ENCODE data around the gene ATP5F1A.

ATP5F1A gene

GRCh38 chr18:46035696-46036680 is 62.1 kb downstream of the ATP5F1A start:
- no peak overlapping the region for H3K9ac ChIP-seq (ENCODE audit: low read length)
- H3K27me3 ChIP-seq (ENCODE audit: low read depth, low read length): peaks cover 24% of the 10 kb centered on the region
- no peaks in the 10 kb centered on the region for H3K9me3 ChIP-seq (ENCODE audit: insufficient read depth, low read length)
- no peak overlapping the region for H3K4me3 ChIP-seq (ENCODE audit: low read length)
- no peak overlapping the region for H3K4me2 ChIP-seq (ENCODE audit: low read length)
- no peaks in the 10 kb centered on the region for H3K79me2 ChIP-seq (ENCODE audit: low read length)
- H3K27ac ChIP-seq (ENCODE audit: low read length): no peak overlapping the region
- peaks cover 13% of the 10 kb centered on the region for H3K4me1 ChIP-seq (ENCODE audit: low read length)
- no peaks in the 10 kb centered on the region for H4K20me1 ChIP-seq (ENCODE audit: insufficient read depth, low read length)
- no peak for TF ChIP-seq EZH2phosphoT487 (IDR thresholded peaks at IDR 0.05; ENCODE audit: low read depth)
- TF ChIP-seq CTCF (IDR thresholded peaks at IDR 0.05; ENCODE audit: low read depth, low read length): no peak
- no peak overlapping the region for H2AFZ ChIP-seq (ENCODE audit: low read depth, low read length)
- no peaks in the 10 kb centered on the region for H3K36me3 ChIP-seq (replicated peaks; ENCODE audit: low read depth, low read length)

- H2AFZ ChIP-seq (ENCODE audit: low read depth, low read length): no peak overlapping the region
- H3K4me1 ChIP-seq (ENCODE audit: low read length): peaks cover 8% of the 10 kb centered on the region
- H3K79me2 ChIP-seq (ENCODE audit: low read length): no peaks in the 10 kb centered on the region
- no peaks in the 10 kb centered on the region for H4K20me1 ChIP-seq (ENCODE audit: insufficient read depth, low read length)
- H3K27ac ChIP-seq (ENCODE audit: low read length): no peak overlapping the region
- TF ChIP-seq CTCF (IDR thresholded peaks at IDR 0.05; ENCODE audit: low read depth, low read length) (no peak), EZH2phosphoT487 (IDR thresholded peaks at IDR 0.05; ENCODE audit: low read depth) (no peak)
- no peak overlapping the region for H3K4me3 ChIP-seq (ENCODE audit: low read length)
- H3K4me2 ChIP-seq (ENCODE audit: low read length): no peak overlapping the region
- H3K9ac ChIP-seq (ENCODE audit: low read length): no peak overlapping the region
- H3K27me3 ChIP-seq (ENCODE audit: low read depth, low read length): peaks cover 29% of the 10 kb centered on the region
- H3K36me3 ChIP-seq (replicated peaks; ENCODE audit: low read depth, low read length): no peaks in the 10 kb centered on the region
- no peaks in the 10 kb centered on the region for H3K9me3 ChIP-seq (ENCODE audit: insufficient read depth, low read length)
Observed at GRCh38 chr18:46034230-46034629, 63.9 kb downstream of the ATP5F1A start.

- no peak overlapping the region for H3K27ac ChIP-seq (ENCODE audit: low read length)
- no peak for TF ChIP-seq CTCF (IDR thresholded peaks at IDR 0.05; ENCODE audit: low read depth, low read length)
- no peak for TF ChIP-seq EZH2phosphoT487 (IDR thresholded peaks at IDR 0.05; ENCODE audit: low read depth)
- no peak overlapping the region for H3K4me3 ChIP-seq (ENCODE audit: low read length)
Observed at GRCh38 chr18:46031741-46032140, 66.4 kb downstream of the ATP5F1A start.

More at GRCh38 chr18:46031741-46032140, 66.4 kb downstream of the ATP5F1A start:
- Histone ChIP-seq H3K9me3 (ENCODE audit: insufficient read depth, low read length) (no peaks in the 10 kb centered on the region), H3K36me3 (replicated peaks; ENCODE audit: low read depth, low read length) (no peaks in the 10 kb centered on the region), H4K20me1 (ENCODE audit: insufficient read depth, low read length) (0 out of 2 replicates have a peak, but pooled peaks cover 3% of the 10 kb centered on the region), H3K4me2 (ENCODE audit: low read length) (no peak overlapping the region), H3K27me3 (ENCODE audit: low read depth, low read length) (peaks cover 43% of the 10 kb centered on the region), H3K79me2 (ENCODE audit: low read length) (no peaks in the 10 kb centered on the region), H2AFZ (ENCODE audit: low read depth, low read length) (no peak overlapping the region), H3K4me1 (ENCODE audit: low read length) (peaks cover 17% of the 10 kb centered on the region), H3K9ac (ENCODE audit: low read length) (no peak overlapping the region)
